NCI-H774 (cell line): ENCODE data around the gene SNX32.

Experiments
- DNase-seq: peaks from one replicate; lab custom pipeline; 2025; lab: John Stamatoyannopoulos, UW

SNX32 gene

GRCh38 chr11:65868907-65869306 lies 35.1 kb downstream of the SNX32 start:
- DNase-seq, result no peak

DNA sequence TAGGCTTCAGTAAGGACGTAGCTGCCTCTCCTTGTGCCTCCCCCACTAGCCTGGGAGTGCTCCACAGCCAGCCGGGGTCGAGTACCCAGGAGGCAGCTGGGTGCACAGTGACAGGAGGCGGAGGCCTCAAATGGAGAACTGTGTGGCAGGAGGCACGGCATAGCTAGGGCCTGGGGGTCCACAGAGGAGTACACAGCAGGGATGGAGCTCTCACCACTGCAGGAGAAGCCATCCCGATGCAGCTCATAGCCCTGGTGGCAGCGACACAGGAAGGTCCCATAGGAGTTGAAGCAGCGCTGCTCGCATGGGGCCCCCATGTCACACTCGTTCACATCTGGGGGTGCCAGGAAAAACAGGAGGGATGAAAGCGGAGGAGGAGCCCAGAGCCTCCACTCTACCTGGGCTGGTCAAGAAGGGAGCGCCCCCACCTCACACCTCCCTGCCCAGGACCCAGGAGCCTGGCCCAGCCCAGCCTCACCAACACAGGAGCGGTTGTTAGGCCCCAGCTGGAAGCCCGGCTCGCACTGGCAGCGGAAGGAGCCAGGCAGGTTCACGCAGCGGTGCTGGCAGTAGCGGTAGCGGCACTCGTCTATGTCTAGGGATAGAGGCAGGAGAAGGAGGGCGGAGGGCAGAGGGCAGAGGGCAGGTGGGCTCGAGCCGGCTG lies 36.0 kb downstream of the SNX32 start:
- no peak for DNase-seq

DNA sequence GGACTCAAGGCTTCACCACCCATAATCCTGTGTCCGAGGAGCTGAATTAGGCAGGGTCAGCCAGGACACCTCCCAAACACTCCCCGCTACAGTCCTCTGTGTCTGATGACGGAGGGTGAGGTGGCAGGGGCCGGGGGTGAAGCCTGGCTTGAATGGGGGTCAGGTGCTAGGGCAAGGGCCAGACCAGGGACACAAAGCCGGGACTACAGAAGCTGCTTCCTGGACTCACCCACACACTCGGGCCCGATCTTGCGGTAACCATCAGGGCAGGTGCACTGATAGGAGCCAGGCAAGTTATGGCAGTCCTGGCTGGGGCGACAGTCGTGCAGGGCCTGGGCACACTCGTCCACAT lies 36.5 kb downstream of the SNX32 start:
- DNase-seq, result no peak

- no peak for DNase-seq
These were observed 37.2 kb downstream of the SNX32 start for GRCh38 chr11:65870706-65871681.

GRCh38 chr11:65871811-65872548 lies 38.2 kb downstream of the SNX32 start:
- DNase-seq, result no peak

DNA sequence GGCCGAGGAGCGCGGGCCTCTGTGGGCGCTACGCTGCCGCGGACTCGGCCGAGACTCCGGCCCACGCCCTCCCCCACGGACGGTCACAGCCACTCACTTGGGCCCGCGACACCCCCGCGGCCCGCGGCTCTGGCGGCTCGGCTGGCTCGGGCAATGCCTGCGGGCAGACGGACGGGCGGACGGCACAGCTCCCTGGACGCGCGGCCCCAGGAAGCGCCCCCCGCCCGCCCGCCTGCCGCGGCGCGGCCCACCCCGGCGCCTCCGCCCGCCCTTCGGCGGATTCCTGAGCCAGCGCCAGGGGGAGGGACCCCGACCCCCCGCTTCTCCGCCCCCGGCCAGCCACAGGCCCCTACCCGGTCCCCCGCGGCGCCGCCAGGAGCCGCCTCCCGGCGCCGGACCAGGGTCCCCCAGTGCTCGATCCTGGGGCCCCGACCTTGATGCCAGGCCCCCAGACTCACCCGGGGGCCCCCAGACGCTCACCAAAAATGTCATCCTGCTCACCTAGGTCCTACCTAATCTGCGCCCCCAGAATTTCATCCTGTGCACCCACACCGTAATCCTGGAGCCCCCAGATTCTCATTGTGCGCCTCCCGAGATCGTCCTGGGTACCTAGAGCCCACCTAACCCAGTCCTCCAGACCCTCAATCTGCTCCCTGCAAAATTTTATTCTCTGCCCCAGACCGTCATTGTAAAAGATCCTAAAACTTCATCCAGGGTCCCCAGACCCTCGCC lies 39.0 kb downstream of the SNX32 start, which contains the start of gene EFEMP2:
Gene EFEMP2, minus strand, starts transcription at position 215 of the 732 bp plus-strand sequence. CDS start 446 bp downstream, outside the sequence.
- DNase-seq, result no peak

DNA sequence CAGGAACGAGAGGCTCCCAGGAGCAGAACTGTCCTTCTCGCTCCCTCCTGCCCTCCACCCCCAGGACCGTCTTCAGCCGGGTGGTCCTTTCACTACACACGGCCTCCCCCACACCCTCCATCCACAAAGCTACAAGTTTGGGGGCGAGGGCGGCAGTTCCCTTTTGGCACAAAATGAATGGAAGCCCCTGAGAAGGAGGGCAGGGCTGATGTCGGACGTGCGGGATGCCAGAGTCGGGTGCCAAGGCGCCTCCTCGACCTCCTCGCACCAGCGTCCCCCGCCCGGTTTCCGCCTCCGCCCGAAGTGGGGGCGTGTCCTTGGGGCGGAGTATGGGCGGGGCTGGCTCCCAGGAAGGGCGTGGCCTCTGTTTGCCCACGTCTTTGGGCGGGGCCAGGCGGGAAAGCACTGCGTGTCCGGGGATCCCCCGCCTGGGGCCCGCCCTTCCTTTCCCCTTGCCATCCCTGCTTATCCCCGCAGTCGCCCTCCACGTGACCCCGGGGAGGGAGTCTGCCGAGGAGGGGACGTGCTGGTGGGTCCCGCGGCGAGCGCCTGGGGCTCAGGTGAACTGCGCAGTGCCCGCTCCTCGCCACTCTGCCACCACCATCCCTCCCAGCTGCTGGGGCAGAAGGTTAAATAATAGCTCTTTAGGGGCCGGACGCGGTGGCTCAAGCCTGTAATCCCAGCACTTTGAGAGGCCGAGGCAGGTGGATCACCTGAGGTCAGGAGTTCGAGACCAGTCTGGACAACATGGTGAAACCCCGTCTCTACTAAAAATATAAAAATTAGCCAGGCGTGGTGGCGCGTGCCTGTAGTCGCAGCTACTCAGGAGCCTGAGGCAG lies 39.8 kb downstream of the SNX32 start:
- peak; percentile 91 for DNase-seq

DNA sequence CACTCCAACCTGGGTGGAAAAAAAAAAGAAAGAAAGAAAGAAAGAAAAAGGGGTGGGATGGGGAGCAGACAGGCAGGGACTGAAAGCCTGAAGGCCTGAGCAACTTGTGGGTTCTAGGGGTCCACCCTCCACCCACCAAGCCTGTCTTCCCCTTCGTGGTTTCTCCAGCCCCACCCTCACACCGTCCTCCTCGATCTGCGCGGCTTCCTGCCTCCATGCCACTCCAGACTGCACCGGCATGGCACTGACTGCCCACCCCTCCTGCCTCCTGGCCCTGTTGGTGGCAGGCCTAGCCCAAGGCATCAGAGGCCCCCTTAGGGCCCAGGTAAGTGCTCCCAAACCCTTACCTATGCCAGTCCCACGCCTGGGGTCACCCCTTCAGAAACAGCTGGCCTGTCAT lies 45.9 kb downstream of the SNX32 start, which contains the start of gene CTSW:
Gene CTSW, plus strand, starts transcription at position 221 of the 400 bp plus-strand sequence. Its CDS starts 18 bp downstream, at position 239.
- no peak for DNase-seq

GRCh38 chr11:65880027-65880426 lies 46.3 kb downstream of the SNX32 start:
- DNase-seq, result no peak

DNA sequence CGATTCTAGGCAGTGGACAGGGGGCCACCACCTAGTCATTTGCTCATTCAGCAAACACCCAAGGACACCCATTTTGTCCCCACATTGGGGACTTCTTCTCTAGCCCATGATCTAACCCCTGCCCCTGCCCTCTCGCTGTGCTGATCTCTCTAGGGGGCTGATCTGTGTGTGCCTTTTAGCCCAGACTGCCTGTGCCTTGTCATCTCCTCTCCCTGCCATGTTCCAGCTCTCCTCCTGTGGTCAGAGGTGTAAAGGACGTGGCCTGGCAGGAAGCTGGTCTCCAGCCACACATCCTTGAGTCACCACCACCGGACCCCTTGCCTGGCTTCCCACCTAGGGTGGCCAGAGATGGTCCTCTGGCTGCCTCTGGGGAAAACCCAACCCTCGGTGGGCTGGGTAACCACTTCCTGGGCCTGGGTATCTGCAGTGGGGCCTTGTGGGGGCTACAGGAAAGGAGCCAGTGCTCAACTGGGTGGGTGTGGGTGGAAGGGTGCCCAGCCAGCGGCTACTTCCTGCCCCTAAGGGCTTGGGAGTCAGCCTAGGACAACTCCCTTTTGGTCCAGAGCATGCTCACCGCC lies 47.2 kb downstream of the SNX32 start:
- no peak for DNase-seq

GRCh38 chr11:65882120-65883057 lies 48.6 kb downstream of the SNX32 start:
- no peak for DNase-seq

DNA sequence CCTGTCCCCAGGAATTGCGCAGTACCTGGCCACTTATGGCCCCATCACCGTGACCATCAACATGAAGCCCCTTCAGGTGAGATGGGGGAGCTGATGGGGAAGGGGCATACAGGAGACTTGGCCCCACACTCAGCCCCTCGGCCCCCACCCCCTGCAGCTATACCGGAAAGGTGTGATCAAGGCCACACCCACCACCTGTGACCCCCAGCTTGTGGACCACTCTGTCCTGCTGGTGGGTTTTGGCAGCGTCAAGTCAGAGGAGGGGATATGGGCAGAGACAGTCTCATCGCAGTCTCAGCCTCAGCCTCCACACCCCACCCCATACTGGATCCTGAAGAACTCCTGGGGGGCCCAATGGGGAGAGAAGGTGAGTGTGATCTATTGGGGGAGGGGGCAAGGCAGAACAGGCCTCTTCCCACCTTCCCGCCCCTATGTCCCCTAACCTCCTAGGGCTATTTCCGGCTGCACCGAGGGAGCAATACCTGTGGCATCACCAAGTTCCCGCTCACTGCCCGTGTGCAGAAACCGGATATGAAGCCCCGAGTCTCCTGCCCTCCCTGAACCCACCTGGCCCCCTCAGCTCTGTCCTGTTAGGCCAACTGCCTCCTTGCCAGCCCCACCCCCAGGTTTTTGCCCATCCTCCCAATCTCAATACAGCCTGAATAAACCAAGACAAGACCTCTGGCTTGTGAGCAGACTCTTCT lies 49.4 kb downstream of the SNX32 start:
- no peak for DNase-seq

DNA sequence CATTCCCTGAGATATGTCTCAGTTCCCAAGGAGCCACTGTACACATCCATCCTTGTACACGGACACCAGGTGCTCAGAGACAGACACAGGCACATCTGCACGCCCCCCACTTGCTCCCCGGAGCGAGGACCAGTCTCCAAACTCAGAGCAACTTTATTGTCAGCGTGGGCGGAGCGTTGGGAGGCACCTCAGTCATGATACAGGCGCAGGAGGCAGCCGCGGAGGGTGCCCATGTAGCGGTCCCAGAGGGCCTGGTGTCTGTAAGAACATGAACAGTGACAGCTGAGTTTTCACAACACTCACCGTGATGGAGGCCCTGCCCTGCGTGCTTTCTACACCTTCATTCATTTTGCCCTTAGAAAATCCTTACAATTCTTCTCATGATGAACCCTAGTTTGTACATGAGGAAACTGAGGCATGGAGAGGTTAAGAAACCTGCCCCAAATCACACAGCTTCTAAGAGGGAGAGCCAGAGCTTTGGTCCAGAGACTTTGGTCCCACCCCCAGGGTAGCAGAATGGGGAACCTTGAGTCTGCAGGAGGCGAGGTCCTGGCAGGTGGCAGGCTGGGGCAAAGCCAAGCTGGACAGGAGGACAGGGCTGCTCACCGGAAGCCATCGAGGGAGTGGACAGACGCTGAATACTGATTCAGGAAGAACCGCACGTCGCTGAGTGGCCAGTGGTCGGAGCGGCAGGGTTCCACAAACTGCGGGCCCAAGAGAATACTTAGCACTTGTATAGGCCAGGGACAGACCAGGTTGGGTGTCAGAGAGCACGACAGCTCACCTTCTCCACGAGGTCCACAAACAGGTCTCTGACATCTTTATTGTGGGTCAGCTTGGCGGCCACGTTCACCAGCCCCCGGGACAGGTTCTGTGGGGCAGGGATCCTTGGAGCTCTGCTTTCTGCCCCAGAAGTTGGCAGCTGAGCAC lies 50.3 kb downstream of the SNX32 start:
- DNase-seq, result no peak

GRCh38 chr11:65884716-65885092 lies 50.9 kb downstream of the SNX32 start:
- DNase-seq, result peak; percentile 66

- no peak for DNase-seq
These were observed 51.5 kb downstream of the SNX32 start for GRCh38 chr11:65885231-65885630.

GRCh38 chr11:65885808-65886536 lies 52.2 kb downstream of the SNX32 start:
- no peak for DNase-seq
